HG03135 (cell line): ENCODE data around the gene NCS1.

Source experiments
- ATAC-seq: cut with Tn5 transposase; IDR thresholded peaks from one replicate; pipeline ENCODE4 v1.9.1; 2021; ENCODE audit warnings: mild to moderate bottlenecking, moderate library complexity; ENCODE audit not compliant: unreplicated experiment

Gene NCS1

DNA sequence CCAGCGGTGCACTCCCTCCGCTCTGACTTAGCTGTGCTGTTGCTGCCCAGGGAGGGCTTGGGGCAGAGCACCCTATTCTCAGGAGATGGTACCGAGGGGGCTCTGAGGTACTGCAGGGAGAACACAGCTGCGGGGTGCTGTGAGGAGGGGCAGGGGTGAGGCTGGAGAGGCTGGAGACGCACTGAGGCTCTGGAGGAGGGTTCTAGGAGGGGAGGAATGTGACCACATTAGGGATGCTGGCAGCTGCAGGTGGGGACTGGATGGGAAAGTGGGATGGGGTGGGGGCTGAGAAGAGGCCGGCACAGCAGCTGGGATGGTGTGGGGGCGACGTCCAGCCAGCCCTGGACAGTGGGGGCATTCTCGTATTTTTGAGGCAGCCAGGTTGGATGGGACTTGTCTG lies 20.9 kb downstream of the NCS1 start:
- no peak for ATAC-seq

DNA sequence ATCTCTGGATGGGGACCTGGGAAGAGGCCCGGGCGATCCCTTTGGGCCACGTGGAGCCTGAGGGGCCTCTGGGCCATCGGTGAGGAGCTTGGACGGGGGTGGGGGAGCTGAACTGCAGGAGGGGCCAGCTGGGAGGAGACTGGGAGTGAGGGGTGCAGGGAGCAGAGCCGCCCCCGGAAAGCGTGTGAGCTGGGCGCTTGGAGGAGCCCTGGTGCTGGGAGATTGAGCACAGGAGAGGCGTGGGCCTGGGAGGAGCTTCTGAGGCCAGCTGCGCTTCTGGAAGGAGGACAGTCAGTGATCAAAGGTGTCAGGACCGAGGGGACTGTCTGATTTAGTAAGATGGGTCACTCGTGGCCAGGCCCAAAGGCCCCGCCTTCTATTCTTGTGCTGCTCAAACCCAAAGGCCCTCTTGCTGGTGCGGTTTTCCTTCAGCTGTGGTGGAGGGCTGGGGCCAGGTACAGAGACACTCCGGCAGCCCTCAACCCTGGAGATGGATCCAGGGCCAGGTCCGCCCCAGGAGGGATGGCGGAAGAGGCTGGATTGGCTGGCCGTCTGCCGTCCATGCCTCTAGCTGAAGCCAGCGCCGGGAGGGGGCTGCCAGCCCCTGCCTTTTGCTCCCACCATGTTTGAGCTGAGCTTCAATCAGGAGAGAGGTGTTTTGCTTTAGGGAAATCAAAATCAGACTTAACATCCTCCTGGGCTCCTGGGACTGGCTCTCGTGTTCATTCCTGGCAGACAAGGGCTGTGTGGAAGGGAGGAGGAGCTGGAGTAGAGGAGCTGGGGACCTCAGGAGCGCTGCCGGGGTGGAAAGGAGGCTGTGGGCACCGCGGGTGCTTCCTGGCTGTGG lies 21.6 kb downstream of the NCS1 start:
- no peak for ATAC-seq

DNA sequence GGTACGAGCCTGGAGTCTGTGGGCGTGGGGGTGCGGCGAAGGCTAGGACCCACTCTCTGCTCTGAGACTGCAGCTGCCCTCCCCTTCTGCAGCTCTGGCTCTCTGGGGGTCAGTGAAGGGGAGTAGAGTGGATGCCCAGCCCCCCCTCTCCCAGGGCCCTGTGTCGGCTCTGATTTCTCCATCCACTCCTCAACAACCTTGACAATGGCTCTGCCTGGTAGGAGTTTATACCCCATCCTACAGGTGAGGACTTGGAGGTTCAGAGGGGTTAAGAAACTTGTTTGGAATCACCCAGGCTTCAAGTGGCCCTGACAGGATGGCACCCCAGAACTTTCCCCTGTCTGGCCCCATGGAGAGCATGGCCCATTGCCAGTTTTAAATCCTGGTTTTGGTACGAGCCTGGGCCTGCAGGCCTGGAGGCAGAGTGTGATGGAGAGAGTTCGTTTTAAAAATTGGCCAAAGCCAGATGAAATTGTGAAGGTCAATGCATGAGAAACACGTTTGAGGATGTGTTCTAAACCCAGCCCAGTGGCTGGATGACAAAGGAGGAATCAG lies 22.3 kb downstream of the NCS1 start:
- ATAC-seq: no peak

DNA sequence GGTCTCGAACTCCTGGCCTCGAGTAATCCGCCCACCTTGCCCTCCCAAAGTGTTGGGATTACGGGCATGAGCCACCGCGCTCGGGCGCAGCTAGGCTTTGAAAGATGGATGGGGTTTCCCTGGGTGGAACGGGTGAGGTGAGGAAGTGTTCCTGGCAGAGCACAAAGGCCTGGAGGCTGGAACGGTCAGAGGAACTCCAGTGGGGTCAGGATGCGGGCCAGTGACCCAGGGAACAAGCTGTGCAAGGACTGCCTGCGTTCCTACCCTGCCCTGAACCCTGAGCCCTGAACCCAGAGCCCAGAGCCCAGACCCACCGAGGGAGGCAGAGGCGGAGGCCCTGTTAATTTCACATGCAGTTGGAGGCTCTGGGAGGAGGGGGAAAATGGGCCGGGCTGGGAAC lies 23.4 kb downstream of the NCS1 start:
- ATAC-seq: no peak

DNA sequence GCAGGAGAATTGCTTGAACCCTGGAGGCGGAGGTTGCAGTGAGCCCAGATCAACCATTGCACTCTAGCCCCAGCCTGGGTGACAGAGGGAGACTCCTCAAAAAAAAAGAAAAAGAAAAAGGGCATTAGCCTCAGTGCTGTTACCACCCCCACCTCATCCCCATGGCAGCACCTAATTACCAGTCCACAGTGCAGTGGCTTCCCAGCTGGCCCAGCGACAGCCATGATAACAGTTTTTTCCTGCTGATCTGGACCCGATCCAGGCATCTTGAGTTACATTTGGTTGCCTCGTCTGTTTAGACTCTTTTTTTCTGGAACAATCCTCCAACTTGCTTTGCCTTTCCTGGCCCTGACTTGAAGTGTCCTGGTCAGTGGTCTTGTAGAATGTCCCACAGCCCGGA lies 24.4 kb downstream of the NCS1 start:
- no peak for ATAC-seq

DNA sequence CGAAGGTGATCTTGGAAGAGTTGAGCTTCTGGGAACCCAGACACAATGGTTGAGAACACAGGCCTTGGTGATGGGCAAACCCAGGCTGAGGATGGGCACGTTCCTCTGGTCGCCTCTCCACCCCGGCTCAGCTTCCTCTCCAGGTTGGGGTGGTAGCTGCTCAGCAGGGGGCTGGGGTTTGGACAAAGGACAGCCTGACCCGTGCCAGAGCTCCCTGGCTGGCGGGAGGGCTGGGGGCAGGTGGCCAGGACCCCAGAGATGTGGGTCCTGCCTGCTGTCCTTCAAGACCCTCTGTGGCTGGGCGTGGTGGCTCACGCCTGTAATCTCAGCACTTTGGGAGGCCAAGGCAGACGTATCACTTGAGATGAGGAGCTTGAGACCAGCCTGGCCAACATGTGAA lies 25.2 kb downstream of the NCS1 start:
- ATAC-seq: no peak

DNA sequence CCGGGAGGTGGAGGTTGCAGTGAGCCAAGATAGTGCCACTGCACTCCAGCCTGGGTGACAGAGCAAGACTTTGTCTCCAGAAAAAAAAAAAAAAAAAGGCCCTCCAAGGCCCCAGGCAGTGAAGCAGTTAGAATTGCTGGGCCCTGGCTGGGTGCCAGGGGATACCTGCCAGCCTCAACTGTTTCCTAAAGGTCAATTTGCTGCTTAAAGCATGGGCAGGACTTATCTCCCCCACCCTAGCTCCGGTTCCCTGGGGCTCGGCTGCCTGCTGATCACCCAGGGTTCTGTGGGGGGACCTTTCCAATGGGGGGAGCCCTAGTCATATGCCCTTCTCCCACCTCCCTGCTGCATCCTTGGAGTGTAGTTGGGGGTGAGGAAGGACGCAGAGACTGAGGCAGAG lies 25.7 kb downstream of the NCS1 start:
- no peak for ATAC-seq

DNA sequence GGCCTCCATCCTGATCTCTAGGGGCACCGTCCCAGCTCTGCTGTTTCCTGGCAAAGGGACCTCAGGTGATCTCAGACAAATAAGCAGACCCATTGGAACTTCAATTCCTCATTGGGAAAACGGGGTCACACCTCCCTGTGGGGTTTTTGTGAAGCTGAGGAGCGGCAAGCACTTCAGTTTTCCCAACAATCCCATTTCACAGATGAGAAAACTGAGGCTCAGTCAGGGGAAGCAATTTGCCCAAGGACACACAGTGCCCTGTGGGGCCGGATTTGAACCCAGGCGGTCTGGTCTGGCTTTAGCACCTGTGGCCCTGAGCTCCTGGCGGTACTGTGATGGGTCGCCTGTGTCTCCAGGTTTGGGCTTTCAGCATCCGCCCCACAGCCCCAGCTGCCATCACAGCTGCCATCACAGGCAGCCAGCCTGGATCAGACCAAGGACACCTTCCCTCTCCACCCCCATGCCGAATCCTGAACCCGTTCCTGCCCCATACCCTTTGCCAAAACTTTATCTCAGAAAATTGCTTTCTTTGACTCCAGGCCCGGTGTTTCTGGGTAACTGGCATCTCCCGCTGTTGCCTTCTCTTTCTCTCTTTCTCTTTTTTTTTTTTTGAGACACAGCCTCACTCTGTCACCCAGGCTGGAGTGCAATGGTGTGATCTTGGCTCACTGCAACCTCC lies 26.4 kb downstream of the NCS1 start:
- ATAC-seq: no peak

DNA sequence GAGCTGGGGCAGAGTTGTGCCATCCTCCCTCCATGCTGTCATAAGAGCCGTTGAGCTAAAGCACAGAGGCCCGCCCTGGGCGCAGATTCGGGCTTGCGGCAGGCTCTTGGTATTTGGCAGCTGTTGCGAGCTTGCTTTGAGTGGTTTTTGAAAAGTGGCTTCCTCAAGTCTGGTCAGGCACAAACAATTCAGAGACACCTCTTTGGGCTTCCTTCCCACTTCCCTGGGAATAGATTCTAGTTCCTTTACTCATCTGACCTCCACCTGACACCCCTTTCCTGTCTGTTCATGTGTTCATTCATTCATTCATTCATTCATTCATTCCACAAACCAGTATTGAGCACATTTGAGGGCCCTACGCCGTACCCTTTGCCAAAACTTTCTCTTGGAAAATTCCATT lies 27.4 kb downstream of the NCS1 start:
- ATAC-seq: no peak

DNA sequence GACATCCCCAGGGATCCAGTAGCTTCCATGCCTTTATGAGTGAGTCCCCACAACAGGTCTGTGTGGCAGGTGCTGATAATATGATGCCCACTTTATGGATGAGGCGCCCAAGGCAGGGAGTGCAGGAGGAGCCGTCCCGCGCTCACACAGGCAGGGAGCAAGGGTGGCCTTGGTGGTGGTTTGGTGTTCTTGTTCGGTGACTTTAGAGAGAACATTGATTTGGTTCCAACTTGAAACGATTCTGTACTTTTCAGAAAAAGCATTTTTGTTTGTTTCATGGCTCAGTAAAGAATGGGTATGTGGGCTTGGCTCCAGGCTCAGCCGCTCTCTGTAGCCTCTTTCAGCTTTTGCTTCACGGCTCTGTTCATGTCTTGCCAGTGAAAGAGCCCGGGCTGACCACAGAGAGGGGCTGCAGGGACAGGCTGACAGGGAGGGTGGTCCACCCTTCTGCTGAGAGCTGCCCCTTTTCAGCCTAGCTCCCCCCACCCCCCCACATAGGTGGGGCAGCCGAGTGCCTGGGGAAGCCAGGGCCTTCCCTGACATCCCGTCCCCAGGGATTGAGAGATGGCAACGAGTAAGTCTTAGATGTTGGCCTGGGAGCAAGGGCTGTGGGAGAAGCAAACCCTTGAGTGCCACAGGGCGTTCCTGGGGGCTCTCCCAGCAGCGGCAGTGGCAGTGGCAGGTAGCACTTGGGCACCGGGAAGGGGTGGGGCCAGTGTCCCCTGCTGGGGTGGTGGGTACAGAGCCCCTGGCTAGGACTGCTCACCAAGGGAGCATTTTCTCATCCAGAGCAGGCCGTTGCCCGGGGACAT lies 28.0 kb downstream of the NCS1 start:
- no peak for ATAC-seq

DNA sequence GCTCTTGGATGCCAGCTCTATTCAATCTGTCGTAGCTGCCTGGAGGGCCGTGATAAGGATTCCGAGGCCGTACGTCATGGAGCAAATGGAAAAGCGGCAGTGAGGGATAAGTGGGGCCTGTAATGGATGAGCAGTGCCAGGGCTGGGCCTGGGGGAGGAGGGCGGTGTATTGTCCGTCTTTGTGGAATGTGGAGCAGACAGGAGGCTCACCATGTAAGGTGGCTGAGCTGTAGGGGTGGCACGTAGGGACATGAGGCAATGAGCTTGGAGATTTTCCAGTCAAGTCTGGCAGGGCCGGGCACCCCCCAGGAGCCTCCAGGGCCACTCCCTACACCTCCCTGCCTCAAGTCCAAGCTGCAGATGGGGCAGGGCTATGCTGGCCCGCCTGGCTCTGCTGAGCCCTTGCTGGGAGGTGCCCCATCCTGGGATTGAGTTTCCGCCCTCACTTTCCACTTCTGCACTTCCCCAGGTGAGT lies 29.2 kb downstream of the NCS1 start:
- no peak for ATAC-seq

DNA sequence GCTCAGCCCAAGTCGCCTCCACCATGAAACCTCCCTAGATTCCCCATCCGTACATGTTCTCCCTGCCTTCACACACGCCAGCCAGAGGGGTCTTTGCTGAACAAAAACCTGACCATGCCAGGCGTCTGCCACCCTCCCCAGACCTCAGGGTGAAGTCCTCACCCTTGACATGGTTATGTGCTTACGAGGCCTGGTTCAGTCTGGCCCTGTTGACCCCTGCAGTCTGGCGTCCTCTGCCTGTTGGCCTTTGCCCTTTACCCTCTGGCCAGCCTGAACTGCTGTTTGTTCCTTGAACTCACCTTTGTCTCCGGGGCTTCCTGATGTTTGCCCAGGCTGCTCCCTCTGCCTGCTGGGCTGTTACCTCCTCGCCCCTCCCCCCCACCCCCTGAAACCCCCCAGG lies 29.8 kb downstream of the NCS1 start:
- ATAC-seq: no peak

DNA sequence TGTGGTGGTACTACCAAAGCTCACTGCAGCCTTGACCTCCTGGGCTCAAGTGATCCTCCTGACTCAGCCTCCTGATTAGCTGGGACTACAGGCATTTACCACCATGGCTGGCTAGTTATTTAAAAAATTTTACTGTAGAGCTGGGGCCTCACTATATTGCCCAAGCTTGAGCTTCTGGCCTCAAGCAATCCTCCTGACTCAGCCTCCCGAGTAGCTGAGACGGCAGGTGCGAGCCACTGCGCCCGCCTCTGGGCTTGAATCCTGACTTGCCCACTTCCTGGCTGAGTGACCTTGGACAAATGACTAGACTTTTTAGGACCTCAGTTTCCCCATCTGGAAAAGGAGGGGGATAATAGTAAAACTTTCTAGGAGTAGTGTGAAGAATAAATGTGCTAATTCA lies 32.1 kb downstream of the NCS1 start:
- no peak for ATAC-seq

DNA sequence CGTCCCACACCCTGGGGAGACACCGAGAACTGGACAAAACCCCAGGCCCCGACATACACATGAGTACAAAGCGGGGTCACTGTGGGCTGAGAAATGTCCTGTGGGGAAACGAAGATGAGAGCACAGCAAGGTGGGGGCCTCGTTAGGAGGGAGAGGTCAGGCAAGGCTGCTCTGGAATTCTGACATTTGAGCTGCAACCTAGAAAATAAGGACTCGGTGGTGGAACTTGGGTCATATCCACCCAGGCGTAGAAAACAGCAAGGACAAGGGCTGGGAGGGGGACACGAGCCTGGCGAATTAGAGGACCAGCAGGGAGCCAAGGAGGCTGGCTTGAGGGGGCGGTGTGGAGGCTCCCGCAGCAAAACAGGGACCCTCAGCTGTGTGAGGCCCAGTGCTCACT lies 32.8 kb downstream of the NCS1 start:
- ATAC-seq: no peak

DNA sequence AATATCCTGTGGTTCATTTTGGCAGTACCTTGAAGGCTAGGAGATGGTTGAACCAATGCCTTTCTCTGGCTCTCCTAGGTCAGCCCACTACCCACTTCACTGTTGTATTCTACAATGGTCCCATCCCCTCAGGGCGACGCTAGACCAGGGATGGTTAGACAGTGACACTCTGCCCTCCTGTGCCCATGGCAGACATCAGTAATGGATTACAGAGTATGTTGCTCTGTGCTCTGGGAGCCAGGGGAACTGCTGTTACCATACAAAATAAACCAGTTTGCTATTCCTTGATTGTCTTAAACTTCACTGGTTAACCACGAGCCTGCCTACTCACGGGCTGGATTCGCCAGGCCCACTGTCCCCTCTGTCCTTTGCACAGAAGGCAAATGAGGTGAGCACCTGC lies 33.7 kb downstream of the NCS1 start:
- ATAC-seq: no peak

DNA sequence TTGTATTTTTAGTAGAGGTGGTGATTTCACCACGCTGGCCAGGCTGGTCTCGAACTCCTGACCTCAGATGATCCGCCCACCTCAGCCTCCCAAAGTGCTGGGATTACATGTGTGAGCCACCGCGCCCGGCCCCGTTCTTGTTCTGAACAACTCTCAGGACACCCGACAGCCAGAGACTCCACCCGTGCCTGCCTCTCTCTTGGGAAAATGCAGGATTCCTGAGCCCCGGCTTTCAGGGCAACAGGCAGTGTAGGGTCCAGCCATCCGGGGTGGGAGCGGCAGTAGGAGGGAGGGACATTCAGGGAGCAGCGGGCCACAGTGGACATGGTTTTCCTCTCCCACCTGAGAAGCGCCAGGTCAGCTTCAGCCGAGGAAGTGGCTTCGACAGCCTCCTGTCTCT lies 34.4 kb downstream of the NCS1 start:
- ATAC-seq: no peak

DNA sequence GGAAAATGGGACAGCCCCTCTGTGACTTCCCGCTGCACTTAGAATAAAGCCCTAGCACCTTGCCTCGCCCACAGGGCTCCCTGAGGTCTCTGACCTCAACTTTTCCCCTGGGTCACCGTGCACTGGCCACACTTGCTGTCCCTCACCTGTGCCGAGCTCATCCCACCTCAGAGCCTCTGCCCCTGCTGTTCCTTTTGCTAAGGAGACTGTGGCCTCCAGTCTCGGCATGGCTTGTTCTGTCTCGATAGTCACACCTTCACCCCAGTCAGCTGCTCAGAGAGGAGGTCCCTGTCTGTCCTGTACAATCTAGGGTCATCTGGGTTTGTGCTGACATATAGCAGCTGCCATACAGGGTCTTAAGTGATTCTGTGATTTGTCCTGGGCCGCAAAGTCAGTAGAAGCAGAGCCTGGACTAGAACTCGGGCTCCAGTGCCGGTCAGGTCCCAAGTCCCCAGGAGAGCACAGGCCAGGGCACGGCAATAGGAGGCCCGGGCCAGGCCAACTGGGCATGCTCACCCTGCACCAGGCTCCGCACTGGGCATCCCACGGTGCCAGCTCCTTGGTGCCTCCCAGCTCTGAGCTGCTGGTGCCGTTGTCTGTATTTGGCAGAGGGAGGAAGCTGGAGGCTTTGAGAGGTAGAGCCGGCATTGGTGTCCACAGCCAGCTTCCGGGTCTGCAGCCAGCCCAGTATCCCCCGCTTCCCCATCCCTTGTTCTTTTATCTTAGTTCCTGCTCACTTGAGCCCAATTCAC lies 35.2 kb downstream of the NCS1 start:
- ATAC-seq: no peak

DNA sequence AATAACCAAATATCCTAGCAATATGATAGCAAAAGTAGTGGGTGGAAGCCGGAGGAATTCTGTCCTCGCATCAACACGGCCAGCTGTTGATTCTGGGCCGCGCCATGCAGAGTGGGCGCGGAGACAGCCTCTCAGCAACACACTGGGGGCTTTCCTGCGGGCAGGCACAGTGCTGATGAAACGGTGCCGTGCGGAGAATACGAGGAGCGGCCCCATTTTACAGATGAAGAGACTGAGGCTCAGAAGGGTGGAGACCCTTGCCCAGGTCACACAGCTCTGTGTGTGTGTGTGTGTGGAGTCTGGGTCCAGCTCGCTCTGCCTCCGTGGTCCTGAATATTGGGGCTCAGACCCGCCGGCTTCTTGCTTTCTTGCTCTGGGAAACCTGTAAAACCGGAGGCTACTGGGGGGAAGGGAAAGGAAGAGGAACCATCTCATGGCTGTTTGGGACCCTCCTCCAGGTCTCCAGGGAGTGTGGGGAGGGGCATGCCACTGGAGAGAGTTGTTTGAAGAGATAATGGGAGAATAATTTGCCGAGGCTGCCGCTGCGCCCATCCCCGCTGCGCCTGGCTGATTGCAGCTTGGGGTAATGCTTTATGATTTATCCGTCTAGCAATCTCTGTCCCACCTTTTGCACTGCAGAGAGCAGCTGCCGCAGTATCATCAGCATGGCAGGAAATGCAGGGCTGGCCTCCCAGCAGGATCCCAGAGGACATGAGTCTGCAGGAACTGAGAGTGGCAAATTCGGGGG lies 36.6 kb downstream of the NCS1 start:
- no peak for ATAC-seq

DNA sequence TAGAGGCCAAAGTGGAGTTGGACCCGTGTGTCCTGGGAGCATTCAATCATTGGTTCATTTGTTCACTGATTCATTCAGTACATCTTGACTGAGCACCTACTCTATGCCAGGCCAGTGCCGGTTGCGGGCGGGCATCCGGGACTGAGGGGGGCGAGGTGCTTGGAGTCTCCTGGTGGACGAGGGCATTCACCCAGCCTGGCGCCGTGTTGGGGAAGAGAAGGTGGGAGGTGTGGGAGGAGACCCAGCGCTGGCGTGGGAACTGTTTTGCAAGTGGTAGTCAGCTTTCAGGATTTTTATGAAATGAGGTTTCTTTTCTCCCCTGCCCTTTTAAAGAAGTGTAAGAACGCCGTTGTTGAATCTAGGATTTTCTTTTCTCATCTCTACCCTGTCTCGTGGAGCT lies 37.2 kb downstream of the NCS1 start:
- no peak for ATAC-seq
